ENCODE measurements around the gene TRAPPC14. TPM values are rescaled to one million over a fixed set of nuclear protein-coding genes. Genes with fewer than 3 reads are reported as not detected.

Gene TRAPPC14
- total RNA-seq, 1 experiment from 2014 or later = 19.2 TPM

DNA sequence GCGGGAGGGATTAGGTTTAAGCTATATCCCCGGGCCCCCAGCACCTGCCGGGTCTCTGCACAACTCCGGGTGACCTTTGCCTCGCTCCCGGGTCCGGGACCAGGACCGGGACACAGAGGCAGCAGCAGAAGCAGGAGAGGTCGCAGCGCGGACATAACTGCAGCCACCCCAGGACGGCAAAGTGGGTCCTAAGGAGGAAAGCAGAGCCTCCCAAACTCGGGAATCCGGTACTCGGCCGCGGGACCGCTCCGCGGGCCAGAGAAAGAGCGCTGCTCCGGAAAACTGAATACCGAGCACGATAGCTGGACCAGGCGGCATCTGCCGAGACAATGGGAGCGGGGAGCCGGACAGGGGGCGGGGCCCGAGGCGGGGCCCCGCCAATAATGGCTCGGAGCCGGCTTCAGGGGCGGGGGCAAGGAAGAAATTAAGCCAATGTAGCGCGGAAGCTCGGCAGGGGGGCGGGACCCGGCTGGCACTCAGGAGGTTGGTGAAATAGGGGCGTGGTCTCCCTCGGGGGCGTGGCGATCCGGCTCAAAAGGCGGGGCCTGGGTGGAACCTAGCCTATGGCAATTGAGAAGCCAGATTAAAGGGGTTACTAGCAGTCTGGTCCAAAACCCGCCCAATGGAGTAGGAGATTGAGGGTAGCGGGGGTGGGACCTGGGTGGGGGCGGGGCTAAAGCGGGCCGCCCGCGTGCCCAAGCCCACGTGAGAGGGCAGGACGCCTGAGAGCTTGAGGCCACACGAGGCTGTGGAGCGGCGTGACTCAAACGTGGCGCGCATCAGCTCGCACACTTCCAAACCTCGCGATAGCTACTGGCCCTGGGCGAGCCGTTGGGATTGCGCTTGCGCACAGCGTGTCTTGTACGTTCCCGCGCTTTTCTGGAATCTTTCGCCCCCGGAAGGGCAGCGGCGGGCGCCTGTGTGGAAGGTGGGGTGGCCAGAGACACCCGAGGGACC, 18.8 kb upstream of the TRAPPC14 start, which contains the start of the genes GPC2 and STAG3:
Gene GPC2 (minus strand): TSS at position 337 of the 957 bp plus-strand sequence. CDS start 182 bp downstream, at position 155.
Gene STAG3 (plus strand): TSS at position 874 of the 957 bp plus-strand sequence. CDS start 2,639 bp downstream, outside the sequence.
- H3F3A ChIP-seq (ENCODE audit: low read length, unreplicated experiment) = no peaks in the 10 kb centered on the region
- no peaks in the 10 kb centered on the region for H3K27me3 ChIP-seq (ENCODE audit: low read length)
- DNase-seq (peak; percentile 93), ATAC-seq (peak; percentile 96)
- H3K4me2 ChIP-seq (ENCODE audit: low read length) = peak within 1 kb of the TSS; percentile 96
- H3K36me3 ChIP-seq (ENCODE audit: low read depth, low read length) = no peaks in the 10 kb centered on the region
- no peaks in the 10 kb centered on the region for H4K20me1 ChIP-seq (ENCODE audit: low read length)
- no peaks in the 10 kb centered on the region for H3K9me3 ChIP-seq (ENCODE audit: low read length)
- H3K4me1 ChIP-seq (ENCODE audit: insufficient read depth, low read length) = peaks cover 6% of the 10 kb centered on the region; the same call in 1 of the 2 replicates
- ChIA-PET CTCF (no interaction called here), POLR2A (ENCODE audit: unreplicated experiment) (interaction anchor here (0.6 kb wide), 1 partner anchor 75 kb away, joined by 7 read pairs; no protein-coding TSS in a partner anchor)
- H3K9ac ChIP-seq (ENCODE audit: low read length) = peak within 1 kb of the TSS; percentile 63
- no peak within 1 kb of the TSS for H3K27ac ChIP-seq (ENCODE audit: low read length)
- H3K9me2 ChIP-seq (replicated peaks; ENCODE audit: low read length) = no peaks in the 10 kb centered on the region
- no peaks in the 10 kb centered on the region for H3K79me2 ChIP-seq (ENCODE audit: low read length)
- peak within 1 kb of the TSS; percentile 84 for H3K4me3 ChIP-seq (ENCODE audit: low read length)
- peak within 1 kb of the TSS; percentile 97 for H2AFZ ChIP-seq (ENCODE audit: low read length)
- no TSS peak for BruUV-seq (replicated peaks)
- intact Hi-C loops (cut with micrococcal nuclease) = loop anchor here (2.0 kb wide), 1 partner anchor 15 kb away; no protein-coding TSS in a partner anchor
- TF ChIP-seq, protein P1, sequence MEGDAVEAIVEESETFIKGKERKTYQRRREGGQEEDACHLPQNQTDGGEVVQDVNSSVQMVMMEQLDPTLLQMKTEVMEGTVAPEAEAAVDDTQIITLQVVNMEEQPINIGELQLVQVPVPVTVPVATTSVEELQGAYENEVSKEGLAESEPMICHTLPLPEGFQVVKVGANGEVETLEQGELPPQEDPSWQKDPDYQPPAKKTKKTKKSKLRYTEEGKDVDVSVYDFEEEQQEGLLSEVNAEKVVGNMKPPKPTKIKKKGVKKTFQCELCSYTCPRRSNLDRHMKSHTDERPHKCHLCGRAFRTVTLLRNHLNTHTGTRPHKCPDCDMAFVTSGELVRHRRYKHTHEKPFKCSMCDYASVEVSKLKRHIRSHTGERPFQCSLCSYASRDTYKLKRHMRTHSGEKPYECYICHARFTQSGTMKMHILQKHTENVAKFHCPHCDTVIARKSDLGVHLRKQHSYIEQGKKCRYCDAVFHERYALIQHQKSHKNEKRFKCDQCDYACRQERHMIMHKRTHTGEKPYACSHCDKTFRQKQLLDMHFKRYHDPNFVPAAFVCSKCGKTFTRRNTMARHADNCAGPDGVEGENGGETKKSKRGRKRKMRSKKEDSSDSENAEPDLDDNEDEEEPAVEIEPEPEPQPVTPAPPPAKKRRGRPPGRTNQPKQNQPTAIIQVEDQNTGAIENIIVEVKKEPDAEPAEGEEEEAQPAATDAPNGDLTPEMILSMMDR (conservative IDR thresholded peaks at IDR 0.05; ENCODE audit: low read depth, low read length) = no peak
- no peak for TF ChIP-seq EZH2 (IDR thresholded peaks at IDR 0.05; ENCODE audit: low read length, unreplicated experiment)
- no peak for TF ChIP-seq EZH2phosphoT487 (IDR thresholded peaks at IDR 0.05; ENCODE audit: borderline replicate concordance, low read length)

DNA sequence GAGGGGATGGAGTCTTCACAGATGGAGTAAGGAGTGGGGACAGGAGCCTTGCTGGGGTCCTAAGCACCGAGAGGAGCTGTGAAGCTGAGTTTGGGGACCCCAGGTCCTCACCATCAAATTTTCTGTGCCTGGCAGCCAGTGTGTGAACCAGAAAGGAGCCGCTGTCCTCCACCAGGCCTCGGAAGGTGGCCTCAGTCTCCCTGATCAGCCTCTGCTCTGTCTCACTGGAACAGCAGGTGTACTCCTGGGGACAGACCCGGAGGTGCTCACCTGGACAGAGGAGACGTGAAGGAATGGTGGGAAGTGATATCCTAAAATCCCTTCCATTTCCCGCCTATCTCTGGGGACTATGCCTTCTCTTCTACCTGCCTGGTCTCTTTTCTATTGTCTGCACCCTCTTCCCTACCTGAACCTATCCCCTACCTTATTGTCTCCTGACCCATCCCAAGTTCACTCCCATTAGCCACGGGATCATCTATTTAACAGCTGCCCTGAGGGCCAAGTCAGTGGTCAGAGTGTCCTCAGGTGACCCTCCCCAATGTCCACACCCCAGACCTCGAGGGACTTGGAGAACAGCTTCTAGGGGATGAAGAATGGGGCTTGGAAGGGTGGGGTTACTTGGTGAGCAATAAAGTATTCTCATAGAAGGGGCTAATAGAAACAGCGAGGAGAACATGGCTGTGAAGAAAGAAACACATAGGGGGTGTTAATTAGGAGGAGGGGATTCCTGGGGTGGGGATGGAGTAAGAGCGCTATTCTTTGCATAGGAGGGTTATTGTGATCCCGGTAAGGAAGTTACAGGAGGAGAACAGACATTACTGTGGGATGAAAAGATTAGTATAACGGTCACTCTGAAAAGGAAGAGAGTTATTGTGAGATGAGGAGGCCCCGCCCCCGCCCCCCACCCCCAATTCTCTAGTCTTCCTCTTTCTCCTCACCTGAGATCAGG, 17.8 kb upstream of the TRAPPC14 start:
- no peak for ATAC-seq
- Histone ChIP-seq H3F3A (ENCODE audit: low read length, unreplicated experiment) (no peaks in the 10 kb centered on the region), H2AFZ (ENCODE audit: low read length) (peak overlapping the region; percentile 97), H3K9ac (ENCODE audit: low read length) (peak overlapping the region; percentile 63), H3K79me2 (ENCODE audit: low read length) (no peaks in the 10 kb centered on the region), H3K36me3 (ENCODE audit: low read depth, low read length) (no peaks in the 10 kb centered on the region), H3K9me2 (replicated peaks; ENCODE audit: low read length) (no peaks in the 10 kb centered on the region), H3K9me3 (ENCODE audit: low read length) (no peaks in the 10 kb centered on the region), H3K27ac (ENCODE audit: low read length) (no peak overlapping the region), H3K27me3 (ENCODE audit: low read length) (no peaks in the 10 kb centered on the region), H4K20me1 (ENCODE audit: low read length) (no peaks in the 10 kb centered on the region), H3K4me2 (ENCODE audit: low read length) (peak overlapping the region; percentile 96), H3K4me1 (ENCODE audit: insufficient read depth, low read length) (peaks cover 6% of the 10 kb centered on the region; the same call in 1 of the 2 replicates), H3K4me3 (ENCODE audit: low read length) (peak overlapping the region; percentile 84)
- TF ChIP-seq EZH2phosphoT487 (IDR thresholded peaks at IDR 0.05; ENCODE audit: borderline replicate concordance, low read length) (no peak), EZH2 (IDR thresholded peaks at IDR 0.05; ENCODE audit: low read length, unreplicated experiment) (no peak)
- TF ChIP-seq, protein P1 (conservative IDR thresholded peaks at IDR 0.05; ENCODE audit: low read depth, low read length) = no peak
- ChIA-PET CTCF (no interaction called here), POLR2A (ENCODE audit: unreplicated experiment) (no interaction called here)
- intact Hi-C loops (cut with micrococcal nuclease) = loop anchor here (2.0 kb wide), 1 partner anchor 14 kb away; no protein-coding TSS in a partner anchor
- no peak for DNase-seq
- TSS peak; percentile 67 for BruUV-seq (replicated peaks)
